IPS-NIHi11 (cell line): ENCODE measurements around the gene PLPP4.

Source experiments
- DNase-seq: peaks from one replicate; pipeline ENCODE4 v3.0.0; 2012; ENCODE audit warnings: mixed read lengths, low spot score

The PLPP4 gene

GRCh38 chr10:120609006-120609405 lies 152.0 kb downstream of the PLPP4 start:
- no peak for DNase-seq

GRCh38 chr10:120610791-120611190 lies 153.8 kb downstream of the PLPP4 start:
- no peak for DNase-seq

- no peak for DNase-seq
Measured at GRCh38 chr10:120612756-120613155, 155.7 kb downstream of the PLPP4 start.

GRCh38 chr10:120613180-120613579 lies 156.2 kb downstream of the PLPP4 start:
- no peak for DNase-seq

- no peak for DNase-seq
Measured at GRCh38 chr10:120614680-120615079, 157.7 kb downstream of the PLPP4 start.

- no peak for DNase-seq
Measured at GRCh38 chr10:120616311-120616911, 159.4 kb downstream of the PLPP4 start.

GRCh38 chr10:120628197-120628596 lies 171.2 kb downstream of the PLPP4 start:
- DNase-seq: no peak

GRCh38 chr10:120630266-120630665 lies 173.2 kb downstream of the PLPP4 start:
- no peak for DNase-seq

- DNase-seq: no peak
Measured at GRCh38 chr10:120632047-120632446, 175.0 kb downstream of the PLPP4 start.

- DNase-seq: no peak
Measured at GRCh38 chr10:120632942-120633341, 175.9 kb downstream of the PLPP4 start.

- DNase-seq: peak; percentile 61
Measured at GRCh38 chr10:120634659-120635058, 177.6 kb downstream of the PLPP4 start.
